ENCODE data around the gene KRT15. TPM values are rescaled to one million over a fixed set of nuclear protein-coding genes. Genes with fewer than 3 reads are reported as not detected.

Gene KRT15
- total and polyA plus RNA-seq, 2 of the 8 experiments (the other 6 are each of a cell fraction or from before 2014, with no cell fraction given), result 0.11 to 0.13 TPM

GRCh38 chr17:41555105-41555887 is 36.6 kb upstream of the KRT15 start (continued):
- TF ChIP-seq FOSL1 (IDR thresholded peaks at IDR 0.05; ENCODE audit: insufficient read depth, low read depth, low read length), result no peak
- TF ChIP-seq SP4 (IDR thresholded peaks at IDR 0.05; ENCODE audit: low read length), result no peak
- TF ChIP-seq HDAC6 (IDR thresholded peaks at IDR 0.05; ENCODE audit: low read depth, low read length), result no peak
- TF ChIP-seq CHD1 (IDR thresholded peaks at IDR 0.05; ENCODE audit: low read depth, low read length), result no peak
- no peak for TF ChIP-seq KDM1A (IDR thresholded peaks at IDR 0.05; ENCODE audit: borderline replicate concordance, low read length)
- no peak for TF ChIP-seq JUND (IDR thresholded peaks at IDR 0.05; ENCODE audit: low read length)
- TF ChIP-seq TAF7 (optimal IDR thresholded peaks at IDR 0.05; ENCODE audit: borderline replicate concordance, low read depth, low read length), result no peak
